ENCODE measurements around the gene RPL36.

The RPL36 gene

GRCh38 chr19:5683177-5683886 is 6.8 kb upstream of the RPL36 start:
- H3K36me3 ChIP-seq (ENCODE audit: insufficient read depth, low read length) = no peaks in the 10 kb centered on the region
- peaks cover 6% of the 10 kb centered on the region for H3K4me1 ChIP-seq (ENCODE audit: insufficient read depth, low read length, poor library complexity, severe bottlenecking)
- no peaks in the 10 kb centered on the region for H4K20me1 ChIP-seq (ENCODE audit: insufficient read depth, low read length, poor library complexity, severe bottlenecking)
- no peak for TF ChIP-seq EZH2phosphoT487 (IDR thresholded peaks at IDR 0.05; ENCODE audit: borderline replicate concordance)
- TF ChIP-seq CTCF (conservative IDR thresholded peaks at IDR 0.05; ENCODE audit: low read length) = no peak
- H3K9me2 ChIP-seq (replicated peaks; ENCODE audit: low read depth, low read length) = no peaks in the 10 kb centered on the region
- H3K9me3 ChIP-seq (ENCODE audit: insufficient read depth, low read depth, low read length) = no peaks in the 10 kb centered on the region
- no peak overlapping the region for H3K9ac ChIP-seq (ENCODE audit: low read depth, low read length, poor library complexity, severe bottlenecking)
- H3K79me2 ChIP-seq (ENCODE audit: insufficient read depth, low read length) = peaks cover 7% of the 10 kb centered on the region; the same call in 1 of the 2 replicates
- no peak overlapping the region for H2AFZ ChIP-seq (ENCODE audit: low read length)
- H3K4me2 ChIP-seq (ENCODE audit: low read depth, low read length, poor library complexity, severe bottlenecking) = no peak overlapping the region
- no peaks in the 10 kb centered on the region for H3F3A ChIP-seq (ENCODE audit: low read depth)
- no peak overlapping the region for H3K4me3 ChIP-seq (ENCODE audit: low read length, poor library complexity, severe bottlenecking)
- H3K27me3 ChIP-seq (ENCODE audit: insufficient read depth, low read length, poor library complexity, severe bottlenecking) = no peaks in the 10 kb centered on the region

GRCh38 chr19:5684694-5685430 is 5.2 kb upstream of the RPL36 start:
- TF ChIP-seq EZH2phosphoT487 (IDR thresholded peaks at IDR 0.05; ENCODE audit: borderline replicate concordance) (no peak), CTCF (conservative IDR thresholded peaks at IDR 0.05; ENCODE audit: low read length) (no peak)
- H3K36me3 ChIP-seq (ENCODE audit: insufficient read depth, low read length) = no peaks in the 10 kb centered on the region
- H3K4me3 ChIP-seq (ENCODE audit: low read length, poor library complexity, severe bottlenecking) = no peak overlapping the region
- H3K27me3 ChIP-seq (ENCODE audit: insufficient read depth, low read length, poor library complexity, severe bottlenecking) = no peaks in the 10 kb centered on the region
- no peaks in the 10 kb centered on the region for H3K9me2 ChIP-seq (replicated peaks; ENCODE audit: low read depth, low read length)
- peaks cover 3% of the 10 kb centered on the region; the same call in 1 of the 2 replicates for H3K79me2 ChIP-seq (ENCODE audit: insufficient read depth, low read length)
- H3K9ac ChIP-seq (ENCODE audit: low read depth, low read length, poor library complexity, severe bottlenecking) = no peak overlapping the region
- H4K20me1 ChIP-seq (ENCODE audit: insufficient read depth, low read length, poor library complexity, severe bottlenecking) = no peaks in the 10 kb centered on the region
- no peaks in the 10 kb centered on the region for H3F3A ChIP-seq (ENCODE audit: low read depth)
- H2AFZ ChIP-seq (ENCODE audit: low read length) = no peak overlapping the region
- no peaks in the 10 kb centered on the region for H3K9me3 ChIP-seq (ENCODE audit: insufficient read depth, low read depth, low read length)
- H3K4me1 ChIP-seq (ENCODE audit: insufficient read depth, low read length, poor library complexity, severe bottlenecking) = peaks cover 6% of the 10 kb centered on the region
- H3K4me2 ChIP-seq (ENCODE audit: low read depth, low read length, poor library complexity, severe bottlenecking) = no peak overlapping the region

- Histone ChIP-seq H3K9ac (ENCODE audit: low read depth, low read length, poor library complexity, severe bottlenecking) (peak overlapping the region; percentile 42), H2AFZ (ENCODE audit: low read length) (peak overlapping the region; percentile 89), H4K20me1 (ENCODE audit: insufficient read depth, low read length, poor library complexity, severe bottlenecking) (peaks cover 12% of the 10 kb centered on the region), H3K4me2 (ENCODE audit: low read depth, low read length, poor library complexity, severe bottlenecking) (peak overlapping the region; percentile 54), H3F3A (ENCODE audit: low read depth) (no peaks in the 10 kb centered on the region), H3K4me3 (ENCODE audit: low read length, poor library complexity, severe bottlenecking) (peak overlapping the region; percentile 77), H3K4me1 (ENCODE audit: insufficient read depth, low read length, poor library complexity, severe bottlenecking) (peaks cover 6% of the 10 kb centered on the region), H3K27me3 (ENCODE audit: insufficient read depth, low read length, poor library complexity, severe bottlenecking) (peaks cover 9% of the 10 kb centered on the region), H3K79me2 (ENCODE audit: insufficient read depth, low read length) (peaks cover 12% of the 10 kb centered on the region), H3K9me3 (ENCODE audit: insufficient read depth, low read depth, low read length) (no peaks in the 10 kb centered on the region), H3K36me3 (ENCODE audit: insufficient read depth, low read length) (peaks cover 3% of the 10 kb centered on the region; the same call in 1 of the 2 replicates), H3K9me2 (replicated peaks; ENCODE audit: low read depth, low read length) (no peaks in the 10 kb centered on the region)
- no peak for TF ChIP-seq CTCF (conservative IDR thresholded peaks at IDR 0.05; ENCODE audit: low read length)
- TF ChIP-seq EZH2phosphoT487 (IDR thresholded peaks at IDR 0.05; ENCODE audit: borderline replicate concordance) = no peak
Observed at GRCh38 chr19:5686326-5686646, 3.8 kb upstream of the RPL36 start.

Data from Loucy (cell line).